GM23338 (cell line): ENCODE results near the gene DPYD. TPM values are rescaled to one million over a fixed set of nuclear protein-coding genes. Genes with fewer than 3 reads are reported as not detected.

Source experiments
- ATAC-seq: fragments of 200-7000 bp; cut with Tn5 transposase; 3 replicates; pipeline ENCODE4 v1.9.1; 2020
- DNase-seq: peaks from one replicate; pipeline ENCODE4 v3.0.0-alpha.2; 2015; ENCODE audit warnings: low spot score
- H2AFZ ChIP-seq: fragments of 200-600 bp; sonication (generic); 2 replicates; pipeline ENCODE4 v1.8.0; 2016; ENCODE audit warnings: antibody characterized with exemption, mild to moderate bottlenecking, moderate library complexity
- H3F3A ChIP-seq: fragments of 200-600 bp; sonication (generic); replicated peaks from 2 replicates; pipeline ENCODE4 v1.8.0; 2017; ENCODE audit warnings: antibody characterized with exemption, mixed run types, low read depth
- H3K27ac ChIP-seq: fragments of 200-600 bp; sonication (generic); 2 replicates; pipeline ENCODE4 v1.6.1; 2016; ENCODE audit warnings: low read depth
- H3K27me3 ChIP-seq: fragments of 200-600 bp; sonication (generic); 2 replicates; pipeline ENCODE4 v1.8.0; 2016; ENCODE audit warnings: mild to moderate bottlenecking, mixed run types, moderate library complexity; ENCODE audit not compliant: insufficient read depth
- H3K36me3 ChIP-seq: fragments of 200-600 bp; sonication (generic); 2 replicates; pipeline ENCODE4 v1.8.0; 2016; ENCODE audit warnings: mild to moderate bottlenecking; ENCODE audit not compliant: insufficient read depth
- H3K4me1 ChIP-seq: fragments of 200-600 bp; sonication (generic); 2 replicates; pipeline ENCODE4 v1.8.0; 2016; ENCODE audit warnings: mild to moderate bottlenecking, moderate library complexity; ENCODE audit not compliant: insufficient read depth
- H3K4me2 ChIP-seq: fragments of 200-600 bp; sonication (generic); 2 replicates; pipeline ENCODE4 v1.7.1; 2017; ENCODE audit warnings: mixed run types
- H3K4me3 ChIP-seq: fragments of 200-600 bp; sonication (generic); 2 replicates; pipeline ENCODE4 v1.6.1; 2016; ENCODE audit warnings: mixed run types
- H3K79me2 ChIP-seq: fragments of 200-600 bp; sonication (generic); replicated peaks from 2 replicates; pipeline ENCODE4 v1.8.0; 2017; ENCODE audit warnings: mild to moderate bottlenecking; ENCODE audit not compliant: insufficient read depth
- H3K9me2 ChIP-seq: fragments of 200-600 bp; sonication (generic); 2 replicates; pipeline ENCODE4 v1.8.0; 2017; ENCODE audit not compliant: insufficient read depth
- H4K20me1 ChIP-seq: fragments of 200-600 bp; sonication (generic); replicated peaks from 2 replicates; pipeline ENCODE4 v1.8.0; 2017; ENCODE audit warnings: mild to moderate bottlenecking; ENCODE audit not compliant: insufficient read depth
- H3K27ac Mint-ChIP-seq: 2 replicates; pipeline ENCODE4 v1.8.0; 2020; ENCODE audit warnings: inconsistent platforms, mild to moderate bottlenecking, moderate library complexity, mixed read lengths
- H3K27me3 Mint-ChIP-seq: 3 replicates; pipeline ENCODE4 v1.8.0; 2022; ENCODE audit warnings: low read depth, mild to moderate bottlenecking, moderate library complexity, mixed read lengths, inconsistent platforms; ENCODE audit not compliant: insufficient read depth, poor library complexity
- H3K36me3 Mint-ChIP-seq: 3 replicates; pipeline ENCODE4 v1.8.0; 2021; ENCODE audit warnings: low read depth, mild to moderate bottlenecking, inconsistent platforms, moderate library complexity, mixed read lengths
- H3K4me1 Mint-ChIP-seq: 3 replicates; pipeline ENCODE4 v1.8.0; 2020; ENCODE audit warnings: mild to moderate bottlenecking, inconsistent platforms, mixed read lengths
- H3K4me3 Mint-ChIP-seq: 3 replicates; pipeline ENCODE4 v1.8.0; 2021; ENCODE audit warnings: moderate library complexity, mild to moderate bottlenecking, inconsistent platforms, mixed read lengths
- H3K9me3 Mint-ChIP-seq: 3 replicates; pipeline ENCODE4 v1.8.0; 2020; ENCODE audit warnings: moderate library complexity, mild to moderate bottlenecking, inconsistent platforms, mixed read lengths
- CREB1 ChIP-seq: fragments of 250-450 bp; sonication (Bioruptor Pico); IDR thresholded peaks from 2 replicates; pipeline ENCODE4 v1.5.0; 2020; ENCODE audit warnings: low read depth, mild to moderate bottlenecking, moderate library complexity
- CTCF ChIP-seq, 2 experiments: fragments of 200-600 bp in 1 of 2; sonication (generic) in 1 of 2; conservative IDR thresholded peaks; 2 replicates each; pipeline versions ENCODE4 v1.5.1 to v1.6.1; 2016 to 2017; ENCODE audit warnings: antibody characterized with exemption in 2 of 2, low read depth in 2 of 2, mild to moderate bottlenecking in 2 of 2, moderate library complexity in 1 of 2
- ETS1 ChIP-seq: IDR thresholded peaks from 2 replicates; pipeline ENCODE4 v1.6.1; 2016; ENCODE audit warnings: antibody characterized with exemption
- EZH2 ChIP-seq: fragments of 200-600 bp; sonication (generic); IDR thresholded peaks from one replicate; pipeline ENCODE4 v1.8.0; 2017; ENCODE audit warnings: antibody characterized with exemption, mild to moderate bottlenecking, low read depth; ENCODE audit not compliant: unreplicated experiment
- EZH2phosphoT487 ChIP-seq: fragments of 200-600 bp; sonication (generic); IDR thresholded peaks from one replicate; pipeline ENCODE4 v1.8.1; 2018; ENCODE audit warnings: antibody characterized with exemption; ENCODE audit not compliant: unreplicated experiment
- JUNB ChIP-seq: IDR thresholded peaks from one replicate; pipeline ENCODE4 v1.6.1; 2016; ENCODE audit warnings: antibody characterized with exemption; ENCODE audit not compliant: unreplicated experiment
- NANOG ChIP-seq: IDR thresholded peaks from 2 replicates; pipeline ENCODE4 v1.6.1; 2016; ENCODE audit warnings: antibody characterized with exemption, borderline replicate concordance
- POLR2AphosphoS5 ChIP-seq: IDR thresholded peaks from 2 replicates; pipeline ENCODE4 v1.6.1; 2016; ENCODE audit warnings: antibody characterized with exemption, low read depth
- REST ChIP-seq: IDR thresholded peaks from one replicate; pipeline ENCODE4 v1.6.1; 2018; ENCODE audit warnings: antibody characterized with exemption; ENCODE audit not compliant: unreplicated experiment
- STAT1 ChIP-seq: IDR thresholded peaks from one replicate; pipeline ENCODE4 v1.6.1; 2016; ENCODE audit warnings: antibody characterized with exemption; ENCODE audit not compliant: unreplicated experiment
- ZNF114 ChIP-seq: fragments of 250-450 bp; sonication (Bioruptor Pico); IDR thresholded peaks from 2 replicates; pipeline ENCODE4 v1.5.0; 2020; ENCODE audit warnings: mild to moderate bottlenecking, moderate library complexity
- ZNF331 ChIP-seq: fragments of 250-450 bp; sonication (Bioruptor Pico); IDR thresholded peaks from 2 replicates; pipeline ENCODE4 v1.5.0; 2020; ENCODE audit warnings: low read depth, mild to moderate bottlenecking, moderate library complexity
- ZNF462 ChIP-seq: fragments of 250-450 bp; sonication (Bioruptor Pico); IDR thresholded peaks from 2 replicates; pipeline ENCODE4 v1.5.0; 2020; ENCODE audit warnings: mild to moderate bottlenecking, moderate library complexity
- polyA plus RNA-seq: library from polyadenylated mRNA; unstranded; fragments of >200 nt; fragmentation: Nextera tagmentation; extraction: Ambion mirVana; gene quantifications from 2 replicates; pipeline ENCODE4 v1.2.1, GENCODE V29; 2016
- total RNA-seq: library from RNA; depleted of rRNA; stranded (reverse); fragments of >200 nt; shearing (Covaris generic); gene quantifications from 2 replicates; pipeline ENCODE4 v1.2.3, GENCODE V29; 2014

The DPYD gene
- total and polyA plus RNA-seq, 2 experiments from 2014 or later, result 0.50 to 1.6 TPM

- no peak overlapping the region for H3K4me3 ChIP-seq
- H3K27ac ChIP-seq, result no peak overlapping the region
- no peaks in the 10 kb centered on the region for H3F3A ChIP-seq
- peak overlapping the region; percentile 61; the same call in 1 of the 2 replicates for H2AFZ ChIP-seq
- no peaks in the 10 kb centered on the region for H3K27me3 ChIP-seq
- no peaks in the 10 kb centered on the region for H3K9me2 ChIP-seq
- Mint-ChIP-seq H3K9me3 (no peaks in the 10 kb centered on the region; the same call in 2 of the 3 replicates), H3K27me3 (no peaks in the 10 kb centered on the region), H3K4me1 (0 out of 3 replicates have a peak, but pooled peaks cover 1% of the 10 kb centered on the region), H3K4me3 (no peak overlapping the region), H3K36me3 (no peaks in the 10 kb centered on the region; the same call in 2 of the 3 replicates), H3K27ac (no peak overlapping the region)
- no peaks in the 10 kb centered on the region for H4K20me1 ChIP-seq
- ATAC-seq, result no peak
- peaks cover 5% of the 10 kb centered on the region; the same call in 1 of the 2 replicates for H3K4me1 ChIP-seq
- no peak for DNase-seq
- TF ChIP-seq EZH2 (no peak), ZNF114 (CRISPR knock-in tag) (no peak), CREB1 (CRISPR knock-in tag) (no peak), NANOG (no peak), ZNF331 (no peak), POLR2AphosphoS5 (no peak), EZH2phosphoT487 (no peak), CTCF (conservative IDR thresholded peaks at IDR 0.05; ENCODE audit: low read depth in 2 of 2) (no peak), ZNF462 (CRISPR knock-in tag) (no peak), ETS1 (no peak), JUNB (no peak), REST (no peak), STAT1 (no peak)
- no peak overlapping the region for H3K4me2 ChIP-seq
- H3K79me2 ChIP-seq, result no peaks in the 10 kb centered on the region
- H3K36me3 ChIP-seq, result no peaks in the 10 kb centered on the region
Measured at GRCh38 chr1:97094247-97094972, 826.4 kb downstream of the DPYD start.
